HG02981 (cell line): ENCODE results near the gene DNAH11.
"Not testable (repeated sequence)": the region's sequence is repeated elsewhere in the genome, so short reads cannot be mapped to it uniquely, and the experiment has no call there.

Experiments
- ATAC-seq: cut with Tn5 transposase; IDR thresholded peaks from one replicate; pipeline ENCODE4 v1.9.1; 2021; ENCODE audit warnings: mild to moderate bottlenecking, moderate library complexity; ENCODE audit not compliant: unreplicated experiment

The DNAH11 gene, protein sequence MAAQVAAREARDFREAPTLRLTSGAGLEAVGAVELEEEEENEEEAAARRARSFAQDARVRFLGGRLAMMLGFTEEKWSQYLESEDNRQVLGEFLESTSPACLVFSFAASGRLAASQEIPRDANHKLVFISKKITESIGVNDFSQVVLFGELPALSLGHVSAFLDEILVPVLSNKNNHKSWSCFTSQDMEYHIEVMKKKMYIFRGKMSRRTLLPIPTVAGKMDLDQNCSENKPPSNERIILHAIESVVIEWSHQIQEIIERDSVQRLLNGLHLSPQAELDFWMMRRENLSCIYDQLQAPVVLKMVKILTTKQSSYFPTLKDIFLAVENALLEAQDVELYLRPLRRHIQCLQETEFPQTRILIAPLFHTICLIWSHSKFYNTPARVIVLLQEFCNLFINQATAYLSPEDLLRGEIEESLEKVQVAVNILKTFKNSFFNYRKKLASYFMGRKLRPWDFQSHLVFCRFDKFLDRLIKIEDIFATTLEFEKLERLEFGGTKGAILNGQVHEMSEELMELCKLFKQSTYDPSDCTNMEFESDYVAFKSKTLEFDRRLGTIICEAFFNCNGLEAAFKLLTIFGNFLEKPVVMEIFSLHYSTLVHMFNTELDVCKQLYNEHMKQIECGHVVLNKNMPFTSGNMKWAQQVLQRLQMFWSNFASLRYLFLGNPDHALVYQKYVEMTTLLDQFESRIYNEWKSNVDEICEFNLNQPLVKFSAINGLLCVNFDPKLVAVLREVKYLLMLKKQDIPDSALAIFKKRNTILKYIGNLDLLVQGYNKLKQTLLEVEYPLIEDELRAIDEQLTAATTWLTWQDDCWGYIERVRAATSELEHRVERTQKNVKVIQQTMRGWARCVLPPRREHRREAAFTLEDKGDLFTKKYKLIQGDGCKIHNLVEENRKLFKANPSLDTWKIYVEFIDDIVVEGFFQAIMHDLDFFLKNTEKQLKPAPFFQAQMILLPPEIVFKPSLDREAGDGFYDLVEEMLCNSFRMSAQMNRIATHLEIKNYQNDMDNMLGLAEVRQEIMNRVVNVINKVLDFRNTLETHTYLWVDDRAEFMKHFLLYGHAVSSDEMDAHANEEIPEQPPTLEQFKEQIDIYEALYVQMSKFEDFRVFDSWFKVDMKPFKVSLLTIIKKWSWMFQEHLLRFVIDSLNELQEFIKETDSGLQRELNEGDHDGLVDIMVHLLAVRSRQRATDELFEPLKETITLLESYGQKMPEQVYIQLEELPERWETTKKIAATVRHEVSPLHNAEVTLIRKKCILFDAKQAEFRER (N-terminal part only)

DNA sequence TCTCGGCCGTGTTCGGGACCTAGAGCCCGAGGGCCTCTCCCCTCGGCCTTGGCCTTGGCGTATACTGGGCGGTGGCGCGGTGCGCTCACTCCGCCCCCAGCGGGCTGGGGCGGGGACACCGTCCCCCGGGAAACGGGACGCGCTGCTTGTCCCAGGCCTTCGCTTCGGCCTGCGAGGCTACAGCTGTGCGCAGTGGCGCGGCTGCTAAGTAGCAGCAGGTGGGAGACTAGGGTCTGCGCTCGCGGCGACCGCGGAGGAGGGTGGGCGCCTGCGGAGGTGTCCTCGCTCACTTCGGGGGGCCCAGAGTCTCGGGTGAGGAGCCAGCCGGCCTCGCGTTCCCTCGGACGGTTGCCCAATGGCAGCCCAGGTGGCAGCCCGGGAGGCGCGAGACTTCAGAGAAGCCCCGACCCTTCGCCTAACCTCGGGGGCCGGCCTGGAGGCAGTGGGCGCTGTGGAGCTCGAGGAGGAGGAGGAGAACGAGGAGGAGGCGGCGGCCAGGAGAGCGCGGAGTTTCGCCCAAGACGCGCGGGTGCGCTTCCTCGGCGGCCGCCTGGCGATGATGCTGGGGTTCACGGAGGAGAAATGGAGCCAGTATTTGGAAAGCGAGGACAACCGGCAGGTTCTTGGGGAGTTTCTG is at the start of gene DNAH11:
Gene DNAH11 (plus strand): TSS at position 149 of the 637 bp plus-strand sequence. CDS start 207 bp downstream, at position 356.
- ATAC-seq: no peak

DNA sequence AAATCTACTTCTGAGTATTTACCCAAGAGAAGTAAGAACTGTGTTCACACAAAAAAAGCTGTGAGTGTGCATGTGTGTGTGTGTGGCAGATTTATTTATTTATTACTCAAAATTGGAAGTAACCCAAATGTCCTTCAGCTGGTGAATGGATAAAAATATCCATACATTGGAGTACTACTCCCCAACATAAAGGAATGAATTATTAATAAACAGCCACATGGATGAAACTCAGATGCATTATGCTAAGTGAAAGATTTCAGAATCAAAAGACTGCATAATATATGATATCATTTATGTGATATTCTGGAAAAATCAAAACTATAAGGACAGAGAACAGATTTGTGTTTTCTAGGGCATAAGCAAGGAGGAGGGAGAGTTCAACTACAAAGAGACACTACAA is 47.1 kb upstream of the DNAH11 start:
- no peak for ATAC-seq

DNA sequence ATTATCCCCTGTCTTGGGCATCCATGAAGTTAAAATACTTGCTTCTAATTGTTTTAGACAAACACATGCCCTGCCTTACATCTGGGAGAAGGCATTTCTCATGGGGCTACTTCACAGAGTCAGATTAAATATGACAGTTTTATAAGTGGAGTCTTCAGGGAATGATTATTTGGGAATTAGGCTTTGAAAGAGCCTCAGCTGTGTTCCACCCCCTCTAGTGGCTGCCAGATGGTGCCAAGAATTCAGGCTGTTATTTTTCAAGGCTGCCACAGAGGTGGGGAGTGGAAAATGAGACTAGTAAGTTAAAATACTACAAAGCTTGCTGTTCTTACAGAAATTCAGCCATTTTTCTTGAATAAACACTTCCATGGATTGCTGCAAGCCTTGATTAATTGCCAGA is 45.8 kb upstream of the DNAH11 start:
- ATAC-seq: no peak

DNA sequence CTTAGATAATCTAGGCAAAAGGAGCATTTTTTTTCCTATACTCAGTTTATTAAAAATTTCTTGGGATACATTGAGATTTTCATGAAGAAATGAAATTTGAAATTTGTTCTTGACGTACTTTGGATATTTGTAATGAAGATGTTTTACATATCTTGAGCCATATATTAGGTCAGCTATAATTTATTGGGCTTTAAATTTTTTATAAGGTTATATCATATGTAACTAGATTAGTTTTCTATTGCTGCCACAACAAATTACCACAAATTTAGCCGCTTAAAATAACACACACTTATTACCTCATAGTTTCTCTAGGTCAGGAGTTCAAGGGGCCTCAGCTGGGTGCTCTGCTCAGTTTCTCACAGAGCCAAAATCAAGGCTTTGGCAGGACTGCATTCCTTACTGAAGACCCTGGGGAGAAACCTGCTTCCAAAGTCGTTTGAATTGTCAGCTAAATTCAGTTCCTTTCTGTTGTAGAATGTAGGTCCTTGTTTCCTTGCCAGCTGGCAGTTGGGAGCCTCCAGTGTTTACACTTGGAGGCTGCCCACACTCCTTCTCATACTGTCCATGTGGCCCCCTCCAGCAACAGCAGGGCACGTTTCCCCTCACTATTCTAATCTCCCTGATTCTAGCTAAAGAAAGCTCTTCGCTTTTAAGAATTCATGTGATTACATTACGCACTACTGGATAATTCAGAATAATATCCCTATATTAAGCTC is 42.6 kb upstream of the DNAH11 start:
- no peak for ATAC-seq

DNA sequence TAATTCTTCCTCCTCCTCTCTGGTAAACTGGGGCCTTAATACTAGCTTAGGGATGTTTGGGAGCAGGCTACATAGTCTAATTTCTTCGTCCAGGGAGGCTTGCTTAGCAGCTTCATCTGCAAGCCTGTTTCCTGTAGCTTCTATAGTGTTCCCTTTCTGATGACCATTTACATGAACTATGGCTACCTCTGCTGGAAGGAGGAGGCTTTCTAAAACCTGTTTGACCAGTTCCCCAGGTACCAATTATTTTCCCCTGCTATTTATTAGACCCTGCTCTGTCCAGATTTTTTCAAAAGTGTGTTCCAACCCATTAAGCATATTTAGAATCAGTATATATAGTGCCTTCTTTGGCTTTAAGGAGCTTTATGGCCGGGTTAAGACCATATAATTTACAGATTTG is 38.8 kb upstream of the DNAH11 start:
- ATAC-seq: no peak

DNA sequence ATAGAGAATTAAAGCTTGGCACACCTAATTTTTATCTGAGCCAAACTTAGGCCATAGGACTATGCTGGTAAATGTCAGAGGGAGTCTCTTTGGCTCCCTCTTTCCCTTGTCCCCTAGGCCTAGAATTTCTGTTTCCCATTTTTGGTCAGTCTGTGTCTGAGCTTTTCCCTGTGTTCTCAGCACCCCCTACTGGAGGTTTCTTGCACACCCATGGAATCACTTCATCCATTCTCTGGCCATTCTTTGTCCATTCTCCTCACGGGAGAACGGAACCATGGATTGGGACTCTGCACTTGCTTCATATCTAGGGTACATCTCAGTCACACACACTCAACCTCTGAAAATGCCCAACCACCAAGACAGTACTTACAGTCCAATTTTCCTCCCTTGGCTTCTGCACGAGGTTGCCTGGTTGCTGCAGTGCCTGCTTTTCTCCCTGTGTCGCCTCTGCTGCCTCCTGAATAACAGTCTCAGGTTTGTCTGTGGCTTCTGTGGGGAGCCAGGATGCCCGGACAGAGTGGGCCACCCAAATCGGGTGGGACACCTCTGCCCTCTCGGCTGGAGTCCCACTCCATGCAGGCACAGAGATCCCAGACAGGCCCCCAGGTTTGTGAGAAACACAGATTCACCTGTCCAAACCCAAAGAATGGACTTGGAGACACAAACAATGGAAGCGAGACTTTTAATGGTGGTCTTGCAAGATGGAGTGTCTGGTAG is 35.1 kb upstream of the DNAH11 start:
- ATAC-seq: no peak

DNA sequence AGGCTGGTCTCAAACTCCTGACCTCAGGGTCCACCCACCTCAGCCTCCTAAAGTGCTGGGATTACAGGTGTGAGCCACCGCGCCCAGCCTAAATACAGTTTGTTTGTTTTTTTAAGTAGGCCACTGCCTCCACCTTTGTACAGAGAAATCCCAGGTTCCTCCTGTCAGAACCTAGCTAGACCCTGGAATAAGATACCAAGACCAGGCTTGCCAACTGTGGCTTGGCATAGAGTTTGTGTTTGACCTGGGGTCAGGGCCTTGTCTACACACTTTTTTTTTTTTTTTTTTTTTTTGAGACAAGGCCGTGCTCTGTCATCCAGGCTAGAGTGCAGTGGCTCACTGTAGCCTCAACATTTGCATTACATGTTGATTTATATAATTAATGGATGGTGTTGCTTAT is 34.3 kb upstream of the DNAH11 start:
- ATAC-seq: no peak

DNA sequence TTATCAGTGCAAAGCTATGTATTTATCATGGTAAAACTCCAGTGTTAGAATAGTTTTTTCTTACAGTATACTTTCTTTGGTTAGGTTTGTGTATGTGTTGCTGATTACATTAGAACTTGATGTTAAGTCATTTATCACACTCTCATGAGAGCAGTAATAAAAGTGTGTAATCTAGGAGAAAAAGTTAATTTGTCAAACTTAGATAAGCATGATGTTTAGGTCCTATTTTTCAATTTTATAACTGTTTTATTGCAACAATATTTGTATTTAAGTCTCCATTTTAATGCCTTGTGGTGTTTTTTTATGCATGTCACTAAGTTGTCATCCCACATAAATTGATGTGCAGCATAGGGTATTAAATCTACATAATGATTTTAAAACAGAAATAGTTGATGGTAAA is 28.8 kb upstream of the DNAH11 start:
- ATAC-seq: no peak

DNA sequence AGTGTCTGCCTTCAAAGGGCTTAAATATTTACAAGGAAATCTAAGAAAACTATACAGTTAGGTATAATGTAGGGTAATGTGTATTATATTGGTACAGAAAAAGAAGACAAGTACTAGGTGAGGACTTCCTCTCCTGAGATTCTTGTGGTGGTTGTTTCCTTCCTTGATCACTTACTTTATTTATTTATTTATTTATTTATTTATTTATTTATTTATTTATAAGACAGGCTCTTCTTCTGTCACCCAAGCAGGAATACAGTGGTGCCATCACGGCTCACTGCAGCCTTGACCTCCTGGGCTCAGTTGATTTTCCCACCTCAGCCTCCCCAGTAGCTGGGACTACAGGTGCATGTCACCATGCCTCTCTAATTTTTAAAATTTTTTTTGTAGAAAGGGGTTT is 18.2 kb upstream of the DNAH11 start:
- ATAC-seq: no peak

DNA sequence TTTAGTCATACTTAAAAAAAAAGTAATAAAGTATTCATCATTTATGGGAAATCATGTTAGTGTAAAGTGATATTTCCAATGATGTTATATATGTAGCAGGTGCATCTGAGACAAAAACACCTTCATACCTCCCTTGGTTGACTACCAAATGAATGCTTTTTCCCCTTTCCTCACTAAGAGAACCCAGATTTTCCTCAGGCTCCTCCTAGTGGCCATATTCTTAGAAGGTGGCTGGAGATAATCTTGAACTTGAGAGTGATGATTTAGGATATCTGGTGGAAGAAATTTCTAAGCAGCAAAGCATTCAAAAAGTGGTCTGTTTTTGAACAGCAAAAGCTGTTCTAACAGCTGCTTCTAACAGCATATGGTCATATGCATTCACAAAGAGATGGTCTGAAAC is 16.8 kb upstream of the DNAH11 start:
- no peak for ATAC-seq

DNA sequence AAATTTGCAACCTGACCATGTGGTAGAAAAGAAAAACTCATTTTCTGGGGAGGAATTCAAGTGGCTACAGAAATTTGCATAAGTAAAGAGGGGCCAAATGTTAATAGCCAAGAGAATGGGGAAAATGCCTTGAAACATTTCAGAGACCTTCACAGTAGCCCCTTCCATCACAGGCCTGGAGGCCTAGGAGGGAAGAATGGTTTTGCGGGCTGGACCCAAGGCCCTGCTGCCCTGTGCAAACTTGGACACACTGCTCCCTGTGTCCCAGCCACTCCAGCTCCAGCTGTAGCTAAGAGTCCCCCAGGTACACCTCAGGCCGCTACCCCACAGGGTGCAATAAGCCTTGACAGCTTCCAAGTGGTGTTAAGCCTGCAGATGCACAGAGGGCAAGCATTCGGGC is 16.4 kb upstream of the DNAH11 start:
- ATAC-seq: no peak

DNA sequence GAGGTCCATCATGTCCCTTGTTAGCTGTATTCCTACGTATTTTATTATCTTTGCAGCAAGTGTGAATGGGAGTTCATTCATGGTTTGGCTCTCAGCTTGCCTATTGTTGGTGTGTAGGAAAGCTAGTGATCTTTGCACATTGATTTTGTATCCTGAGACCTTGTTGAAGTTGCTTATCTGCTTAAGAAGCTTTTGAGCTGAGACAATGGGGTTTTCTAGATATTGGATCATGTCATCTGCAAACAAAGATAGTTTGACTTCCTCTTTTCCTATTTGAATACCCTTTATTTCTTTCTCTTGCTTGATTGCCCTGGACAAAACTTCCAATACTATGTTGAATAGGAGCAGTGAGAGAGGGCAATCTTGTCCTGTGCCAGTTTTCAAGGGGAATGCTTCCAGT is 10.4 kb upstream of the DNAH11 start:
- not testable (repeated sequence) for ATAC-seq

DNA sequence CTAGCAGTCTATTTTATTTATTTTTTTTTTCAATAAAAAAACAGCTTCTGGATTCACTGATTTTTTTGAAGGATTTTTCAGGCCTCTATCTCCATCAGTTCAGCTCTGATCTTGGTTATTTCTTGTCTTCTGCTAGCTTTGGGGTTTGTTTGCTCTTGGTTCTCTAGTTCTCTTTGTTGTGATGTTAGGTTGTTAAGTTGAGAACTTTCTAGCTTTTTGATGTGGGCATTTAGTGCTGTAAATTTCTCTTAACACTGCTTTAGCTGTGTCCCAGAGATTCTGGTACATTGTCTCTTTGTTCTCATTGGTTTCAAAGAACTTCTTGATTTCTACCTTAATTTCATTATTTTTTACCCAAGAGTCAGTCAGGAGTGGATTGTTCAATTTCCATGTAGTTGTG is 9.2 kb upstream of the DNAH11 start:
- not testable (repeated sequence) for ATAC-seq

DNA sequence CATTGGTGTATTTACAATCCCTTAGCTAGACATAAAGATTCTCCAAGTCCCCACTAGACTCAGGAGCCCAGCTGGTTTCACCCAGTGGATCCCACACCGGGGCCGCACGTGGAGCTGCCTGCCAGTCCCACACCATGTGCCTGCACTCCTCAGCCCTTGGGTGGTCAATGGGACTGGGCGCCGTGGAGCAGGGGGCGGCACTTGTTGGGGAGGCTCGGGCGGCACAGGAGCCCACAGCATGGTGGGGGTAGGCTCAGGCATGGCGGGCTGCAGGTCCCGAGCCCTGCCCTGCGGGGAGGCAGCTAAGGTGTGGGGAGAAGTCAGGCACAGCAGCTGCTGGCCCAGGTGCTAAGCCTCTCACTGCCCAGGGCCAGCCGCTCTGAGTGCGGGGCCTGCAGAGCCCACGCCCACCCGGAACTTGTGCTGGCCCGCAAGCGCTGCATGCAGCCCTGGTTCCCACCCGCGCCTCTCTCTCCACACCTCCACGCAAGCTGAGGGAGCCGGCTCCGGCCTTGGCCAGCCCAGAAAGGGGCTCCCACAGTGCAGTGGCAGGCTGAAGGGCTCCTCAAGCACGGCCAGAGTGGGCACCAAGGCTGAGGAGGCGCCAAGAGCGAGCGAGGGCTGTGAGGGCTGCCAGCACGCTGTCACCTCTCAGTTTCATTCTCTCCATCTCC is 6.3 kb upstream of the DNAH11 start:
- not testable (repeated sequence) for ATAC-seq

DNA sequence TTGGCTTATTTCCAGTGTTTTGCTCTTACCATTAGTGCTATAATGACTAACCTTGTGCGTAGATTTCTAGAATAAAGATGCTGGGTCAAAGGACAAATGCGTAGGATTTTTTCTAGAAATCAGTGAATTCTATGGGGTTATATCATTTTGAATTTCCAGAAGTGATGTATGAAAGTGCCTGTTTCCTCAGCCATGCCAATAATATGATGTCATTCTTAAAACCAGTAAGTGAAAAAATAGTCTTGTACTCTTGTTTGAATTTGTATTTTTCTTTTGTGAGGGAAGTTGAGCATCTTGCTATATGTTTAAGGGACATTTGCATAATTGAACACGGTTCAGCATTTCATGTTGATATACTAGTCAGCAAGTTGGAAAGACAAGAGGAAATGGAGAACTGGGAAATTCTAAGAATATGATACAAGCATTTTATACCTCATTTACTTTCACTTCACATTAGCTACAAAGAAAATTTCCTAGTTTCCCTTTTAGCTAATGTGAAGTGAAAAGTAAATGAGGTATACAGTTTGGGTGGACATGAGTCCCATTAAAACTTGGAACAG is 3.8 kb upstream of the DNAH11 start:
- no peak for ATAC-seq

DNA sequence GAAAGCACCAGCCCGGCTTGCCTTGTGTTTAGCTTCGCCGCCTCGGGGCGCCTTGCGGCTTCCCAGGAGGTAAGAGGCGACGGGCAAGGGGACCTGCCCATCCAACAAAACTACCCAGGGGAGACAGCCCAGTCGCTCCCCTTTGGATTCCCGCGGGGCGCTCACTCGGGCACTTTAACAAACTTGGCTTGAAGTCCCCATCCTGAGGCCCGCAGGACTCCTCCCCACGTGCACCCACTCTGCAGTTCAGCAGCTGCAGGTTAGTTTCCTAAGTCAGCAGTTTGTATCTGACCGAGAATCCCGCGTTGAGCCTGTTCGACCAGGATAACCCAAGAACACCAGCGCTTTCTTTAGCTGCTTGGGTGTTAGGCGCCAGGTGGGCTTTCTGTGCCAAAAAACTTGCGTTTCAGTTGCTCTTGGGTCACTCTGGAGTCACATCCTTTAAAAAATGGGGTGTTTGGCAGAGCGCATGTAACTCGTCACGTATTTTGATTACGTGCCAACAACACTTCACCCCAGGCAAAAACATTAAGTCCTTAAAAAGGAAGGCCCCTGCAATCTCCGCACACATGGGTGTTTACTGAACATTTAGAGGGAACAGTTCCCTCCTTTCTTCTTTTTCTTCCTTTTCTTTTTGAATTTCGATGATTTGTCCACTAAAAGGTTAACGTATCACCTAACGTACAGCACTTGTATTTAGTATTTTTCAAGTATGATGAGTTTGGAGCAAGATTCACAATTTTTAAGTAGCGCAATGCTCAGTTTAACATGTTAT is 876 bp downstream of the DNAH11 start:
- ATAC-seq: no peak

DNA sequence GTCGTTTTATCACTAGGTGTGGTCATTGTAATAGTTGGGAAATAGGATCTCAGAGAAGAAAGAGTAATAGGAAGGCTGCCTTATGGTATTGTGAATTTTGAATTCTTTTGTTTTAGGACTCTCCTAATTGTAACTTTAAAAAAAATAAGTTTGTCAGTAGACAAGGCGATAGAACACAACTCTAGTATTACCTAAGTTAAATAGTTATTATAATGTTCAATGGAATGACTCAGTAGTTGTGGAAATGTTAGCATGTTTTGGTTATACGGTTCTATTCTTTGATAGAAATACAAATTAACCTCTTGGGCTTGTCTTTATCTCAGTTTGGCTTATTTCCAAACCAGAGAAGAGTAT is 1.4 kb downstream of the DNAH11 start:
- ATAC-seq: no peak

DNA sequence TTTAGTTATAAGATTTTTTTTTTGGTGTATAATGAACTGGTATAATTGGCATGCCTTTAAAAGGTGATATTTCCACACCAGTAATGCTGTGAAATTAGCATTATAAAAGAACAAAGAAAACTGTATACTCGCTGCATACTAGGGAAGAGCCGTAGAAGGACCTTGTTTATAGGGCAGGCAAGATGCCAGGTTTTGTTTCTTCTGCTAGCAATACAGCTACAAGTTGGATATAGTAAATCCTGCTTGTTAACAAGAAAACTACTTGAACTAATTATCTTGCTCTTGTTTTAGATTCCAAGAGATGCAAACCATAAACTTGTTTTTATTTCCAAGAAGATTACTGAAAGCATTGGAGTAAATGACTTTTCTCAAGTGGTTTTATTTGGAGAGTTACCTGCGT is 1.9 kb downstream of the DNAH11 start:
- no peak for ATAC-seq
